ENCODE measurements around the gene COG6. TPM values are rescaled to one million over a fixed set of nuclear protein-coding genes. Genes with fewer than 3 reads are reported as not detected.

Gene COG6
- total and polyA plus RNA-seq, 2 donors (not counting 1 experiment from before 2014, with no cell fraction given) = 28.9 to 44.8 TPM

DNA sequence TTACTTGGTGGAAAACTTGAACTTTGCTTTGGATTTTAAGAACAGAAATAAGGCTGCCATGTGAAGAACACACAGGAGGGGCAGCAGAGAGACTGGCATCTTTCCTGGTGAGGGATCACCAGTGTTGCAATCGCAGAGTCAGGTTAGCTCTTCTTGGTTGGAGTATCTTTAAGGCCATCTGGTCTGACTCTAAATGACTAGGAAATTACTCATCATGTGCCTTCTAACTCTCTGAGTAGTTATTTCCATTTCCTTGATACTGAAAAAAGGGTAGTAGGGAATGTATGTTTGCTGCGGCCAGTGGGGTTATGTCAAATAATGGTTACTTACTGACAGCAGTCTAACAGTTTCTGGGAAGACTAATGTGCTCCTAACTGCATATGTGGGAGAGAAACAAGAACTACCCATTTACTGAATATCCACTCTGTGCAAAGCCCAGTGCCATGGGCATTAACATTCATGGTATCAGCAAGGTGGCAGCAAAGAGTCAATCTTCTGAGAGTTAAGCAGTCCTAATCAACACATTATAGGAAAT lies 122.1 kb downstream of the COG6 start:
- no peak overlapping the region for H3K9ac ChIP-seq (ENCODE audit: insufficient read depth, low read length)
- H3K4me1 ChIP-seq (ENCODE audit: control insufficient read depth, extremely low read depth, insufficient read depth, low read length) = peaks cover 4% of the 10 kb centered on the region
- no peaks in the 10 kb centered on the region for H3K9me3 ChIP-seq (ENCODE audit: control insufficient read depth, insufficient read depth, low read depth, low read length)

DNA sequence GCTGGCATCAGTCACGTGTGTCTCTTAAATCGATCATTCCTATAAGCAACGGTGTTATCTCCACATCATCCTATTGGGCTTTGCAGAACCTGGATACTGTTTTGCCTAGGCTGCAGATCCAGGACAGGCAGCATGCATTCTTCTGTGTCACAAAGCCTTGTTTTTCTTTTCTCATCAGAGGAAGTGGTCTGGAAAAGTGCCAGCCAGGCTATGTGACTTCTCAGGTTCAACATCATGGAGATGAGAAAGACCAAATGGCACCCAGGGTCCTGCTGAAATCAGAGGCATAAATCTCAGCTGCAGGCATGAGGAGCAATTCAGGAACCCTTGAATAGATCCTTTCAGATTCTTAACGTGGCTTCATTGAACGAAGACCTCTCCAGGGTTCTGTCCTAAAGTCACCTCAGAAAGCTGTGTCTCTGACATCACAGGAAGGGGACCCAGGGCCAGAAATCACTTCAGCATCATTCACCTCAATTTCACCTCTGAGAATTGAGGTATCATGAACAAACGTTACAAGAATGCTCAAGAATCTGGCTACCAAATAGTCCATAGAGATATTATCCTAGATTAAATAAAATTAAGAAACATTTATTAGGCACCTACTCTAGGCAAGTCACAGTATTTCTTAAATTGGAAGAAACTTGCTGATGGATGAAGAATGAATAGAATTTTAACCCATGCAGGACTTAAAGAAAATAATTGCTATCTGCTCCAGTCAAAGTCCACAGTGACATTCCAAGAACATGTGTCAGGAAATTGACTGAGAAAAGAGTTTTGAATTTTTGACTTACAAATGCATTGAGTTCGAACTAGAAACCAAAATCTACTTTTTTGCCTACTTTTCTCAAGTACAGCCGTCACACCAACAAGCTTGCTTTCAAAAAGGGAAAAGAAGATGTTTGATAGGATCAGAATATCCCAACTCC lies 124.1 kb downstream of the COG6 start:
- no peak for TF ChIP-seq EZH2 (IDR thresholded peaks at IDR 0.05; ENCODE audit: low read length, missing control alignments)
- TF ChIP-seq, protein P1, sequence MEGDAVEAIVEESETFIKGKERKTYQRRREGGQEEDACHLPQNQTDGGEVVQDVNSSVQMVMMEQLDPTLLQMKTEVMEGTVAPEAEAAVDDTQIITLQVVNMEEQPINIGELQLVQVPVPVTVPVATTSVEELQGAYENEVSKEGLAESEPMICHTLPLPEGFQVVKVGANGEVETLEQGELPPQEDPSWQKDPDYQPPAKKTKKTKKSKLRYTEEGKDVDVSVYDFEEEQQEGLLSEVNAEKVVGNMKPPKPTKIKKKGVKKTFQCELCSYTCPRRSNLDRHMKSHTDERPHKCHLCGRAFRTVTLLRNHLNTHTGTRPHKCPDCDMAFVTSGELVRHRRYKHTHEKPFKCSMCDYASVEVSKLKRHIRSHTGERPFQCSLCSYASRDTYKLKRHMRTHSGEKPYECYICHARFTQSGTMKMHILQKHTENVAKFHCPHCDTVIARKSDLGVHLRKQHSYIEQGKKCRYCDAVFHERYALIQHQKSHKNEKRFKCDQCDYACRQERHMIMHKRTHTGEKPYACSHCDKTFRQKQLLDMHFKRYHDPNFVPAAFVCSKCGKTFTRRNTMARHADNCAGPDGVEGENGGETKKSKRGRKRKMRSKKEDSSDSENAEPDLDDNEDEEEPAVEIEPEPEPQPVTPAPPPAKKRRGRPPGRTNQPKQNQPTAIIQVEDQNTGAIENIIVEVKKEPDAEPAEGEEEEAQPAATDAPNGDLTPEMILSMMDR (conservative IDR thresholded peaks at IDR 0.05 in 1 of 2, IDR thresholded peaks at IDR 0.05 in 1 of 2; ENCODE audit: low read depth in 1 of 2, low read length in 2 of 2) = no peak
- no peaks in the 10 kb centered on the region for H4K20me1 ChIP-seq (ENCODE audit: control insufficient read depth, extremely low read depth, insufficient read depth, low read length)
- H3K4me1 ChIP-seq (ENCODE audit: control insufficient read depth, extremely low read depth, insufficient read depth, low read length) = peaks cover 4% of the 10 kb centered on the region
- no peaks in the 10 kb centered on the region for H3K9me3 ChIP-seq (ENCODE audit: control insufficient read depth, insufficient read depth, low read depth, low read length)
- H3K4me3 ChIP-seq (replicated peaks in 1 of 4; ENCODE audit: control extremely low read depth in 1 of 4, insufficient read depth in 1 of 4, low read depth in 3 of 4, low read length in 4 of 4) = no peak overlapping the region
- no peaks in the 10 kb centered on the region for H3K36me3 ChIP-seq (ENCODE audit: control insufficient read depth, insufficient read depth, low read length)
- no peaks in the 10 kb centered on the region for H3K27me3 ChIP-seq (ENCODE audit: control insufficient read depth, insufficient read depth, low read length)
- H3K27ac ChIP-seq (ENCODE audit: insufficient read depth, low read length) = no peak overlapping the region
- H2AFZ ChIP-seq (ENCODE audit: low read length) = no peak overlapping the region
- H3K9ac ChIP-seq (ENCODE audit: insufficient read depth, low read length) = no peak overlapping the region
- H3K4me2 ChIP-seq (ENCODE audit: extremely low read depth, insufficient read depth, low read length) = no peak overlapping the region
- no peaks in the 10 kb centered on the region for H3K79me2 ChIP-seq (ENCODE audit: control insufficient read depth, insufficient read depth, low read length)
- peak; percentile 12 to 62 for DNase-seq (ENCODE audit: low read depth in 2 of 2)

More for the DNA sequence above, 122.1 kb downstream of the COG6 start:
- H3K79me2 ChIP-seq (ENCODE audit: control insufficient read depth, insufficient read depth, low read length) = no peaks in the 10 kb centered on the region
- H2AFZ ChIP-seq (ENCODE audit: low read length) = no peak overlapping the region
- H3K36me3 ChIP-seq (ENCODE audit: control insufficient read depth, insufficient read depth, low read length) = no peaks in the 10 kb centered on the region
- DNase-seq (ENCODE audit: low read depth in 2 of 2) = peak; percentile 77 to 96
- H3K27me3 ChIP-seq (ENCODE audit: control insufficient read depth, insufficient read depth, low read length) = no peaks in the 10 kb centered on the region
- H3K4me3 ChIP-seq (replicated peaks in 1 of 4; ENCODE audit: control extremely low read depth in 1 of 4, insufficient read depth in 1 of 4, low read depth in 3 of 4, low read length in 4 of 4) = no peak overlapping the region
- no peak overlapping the region for H3K4me2 ChIP-seq (ENCODE audit: extremely low read depth, insufficient read depth, low read length)
- H3K27ac ChIP-seq (ENCODE audit: insufficient read depth, low read length) = peak overlapping the region; percentile 23
- no peak for TF ChIP-seq EZH2 (IDR thresholded peaks at IDR 0.05; ENCODE audit: low read length, missing control alignments)
- TF ChIP-seq, protein P1 (conservative IDR thresholded peaks at IDR 0.05 in 1 of 2, IDR thresholded peaks at IDR 0.05 in 1 of 2; ENCODE audit: low read depth in 1 of 2, low read length in 2 of 2) = peak; percentile 29 to 43
- no peaks in the 10 kb centered on the region for H4K20me1 ChIP-seq (ENCODE audit: control insufficient read depth, extremely low read depth, insufficient read depth, low read length)

DNA sequence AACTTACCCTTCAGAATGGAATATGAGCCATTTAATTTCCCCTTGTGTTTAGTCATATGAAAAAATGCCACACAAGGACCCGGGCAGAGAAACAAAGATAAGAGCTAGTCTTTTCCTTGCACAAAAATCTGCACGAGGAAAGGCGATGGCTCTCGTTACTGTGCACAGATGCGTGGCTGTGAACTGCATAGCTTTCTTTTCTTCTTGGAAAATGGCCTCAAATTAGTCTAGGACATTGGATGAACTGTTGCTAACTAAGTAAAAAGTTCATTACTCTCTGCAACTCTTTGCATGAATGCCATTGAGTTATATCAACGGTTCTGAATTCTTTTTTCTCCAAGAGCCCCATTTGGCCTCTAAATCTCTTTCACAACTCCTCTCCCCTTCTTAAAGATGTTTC lies 125.2 kb downstream of the COG6 start:
- no peak overlapping the region for H3K9ac ChIP-seq (ENCODE audit: insufficient read depth, low read length)
- no peak for TF ChIP-seq EZH2 (IDR thresholded peaks at IDR 0.05; ENCODE audit: low read length, missing control alignments)
- TF ChIP-seq, protein P1 (conservative IDR thresholded peaks at IDR 0.05 in 1 of 2, IDR thresholded peaks at IDR 0.05 in 1 of 2; ENCODE audit: low read depth in 1 of 2, low read length in 2 of 2) = no peak
- H3K27me3 ChIP-seq (ENCODE audit: control insufficient read depth, insufficient read depth, low read length) = no peaks in the 10 kb centered on the region
- no peaks in the 10 kb centered on the region for H3K79me2 ChIP-seq (ENCODE audit: control insufficient read depth, insufficient read depth, low read length)
- no peak overlapping the region for H3K4me2 ChIP-seq (ENCODE audit: extremely low read depth, insufficient read depth, low read length)
- no peaks in the 10 kb centered on the region for H3K9me3 ChIP-seq (ENCODE audit: control insufficient read depth, insufficient read depth, low read depth, low read length)
- no peak overlapping the region for H2AFZ ChIP-seq (ENCODE audit: low read length)
- no peak overlapping the region for H3K4me3 ChIP-seq (replicated peaks in 1 of 4; ENCODE audit: control extremely low read depth in 1 of 4, insufficient read depth in 1 of 4, low read depth in 3 of 4, low read length in 4 of 4)
- DNase-seq (ENCODE audit: low read depth in 2 of 2) = no peak
- peaks cover 4% of the 10 kb centered on the region for H3K4me1 ChIP-seq (ENCODE audit: control insufficient read depth, extremely low read depth, insufficient read depth, low read length)
- no peak overlapping the region for H3K27ac ChIP-seq (ENCODE audit: insufficient read depth, low read length)
- no peaks in the 10 kb centered on the region for H4K20me1 ChIP-seq (ENCODE audit: control insufficient read depth, extremely low read depth, insufficient read depth, low read length)
- no peaks in the 10 kb centered on the region for H3K36me3 ChIP-seq (ENCODE audit: control insufficient read depth, insufficient read depth, low read length)

Measured in fibroblast of lung (primary cell).